ENCODE results near the gene PPP2R5A. TPM values are rescaled to one million over a fixed set of nuclear protein-coding genes. Genes with fewer than 3 reads are reported as not detected.
A peak's percentile ranks its signal among the peaks of the same experiment; 100 is the strongest.

Gene PPP2R5A
- polyA plus RNA-seq, 1 donor, result 43.5 TPM

DNA sequence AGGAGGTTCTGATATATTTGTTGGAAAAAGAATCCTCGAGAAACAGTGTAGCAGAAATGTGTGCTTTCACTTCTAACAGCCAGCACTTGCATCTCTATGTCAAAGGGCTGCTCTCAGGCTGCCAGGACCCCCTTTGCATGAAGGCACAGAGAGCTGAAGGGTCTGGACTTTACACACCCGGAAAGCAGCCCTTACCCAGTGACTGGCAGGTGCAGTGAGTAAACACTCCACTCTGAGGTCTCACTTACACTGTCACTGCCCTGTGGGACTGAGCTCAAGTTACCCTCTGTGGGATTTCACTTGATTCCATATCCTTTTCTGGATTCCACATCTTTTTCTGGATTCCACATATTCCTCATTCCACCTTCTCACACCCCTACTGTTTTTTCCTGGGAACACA, 40.8 kb upstream of the PPP2R5A start:
- H3K36me3 ChIP-seq (ENCODE audit: control insufficient read depth, insufficient read depth, low read length), result no peaks in the 10 kb centered on the region
- no peaks in the 10 kb centered on the region for H3K9me3 ChIP-seq (ENCODE audit: control insufficient read depth, low read depth, low read length)
- WGBS (ENCODE audit: insufficient coverage, low lambda C conversion rate), result no CpG with 5 or more reads among the region's 2 CpGs
- DNase-seq, result peak in 1 of 2 donors; percentile 45
- no peak overlapping the region for H3K4me3 ChIP-seq (ENCODE audit: low read length)
- H3K27me3 ChIP-seq (ENCODE audit: control insufficient read depth, insufficient read depth, low read length), result no peaks in the 10 kb centered on the region
- H3K4me1 ChIP-seq (ENCODE audit: control insufficient read depth, insufficient read depth, low read length), result peaks cover 20% of the 10 kb centered on the region
- no peak overlapping the region for H3K27ac ChIP-seq (ENCODE audit: low read length)

DNA sequence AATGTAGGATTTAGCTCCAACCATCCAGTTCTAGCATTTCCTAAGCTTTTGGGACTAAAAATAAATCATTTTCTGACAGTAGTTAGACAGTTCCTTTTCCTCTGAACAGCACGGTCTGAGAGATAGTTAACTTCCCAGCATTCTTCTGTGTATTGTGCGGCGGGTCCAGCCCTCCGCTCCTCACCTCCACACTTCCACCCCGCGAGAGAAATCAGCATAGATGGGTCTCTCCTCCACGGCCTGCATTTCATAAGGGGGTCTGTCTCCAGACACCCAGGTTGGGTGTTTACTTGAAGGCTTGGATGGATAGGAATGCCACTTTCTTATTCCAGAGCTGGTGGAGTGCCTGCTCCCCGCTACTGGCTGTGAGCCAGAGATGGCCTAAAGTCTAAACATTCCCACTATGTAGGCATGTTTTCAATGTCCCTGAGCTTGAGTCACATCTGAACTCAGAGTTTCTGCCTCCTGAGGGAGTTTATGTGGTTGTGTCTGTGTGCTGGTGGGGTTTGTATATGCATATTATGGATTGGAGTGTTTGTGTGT, 38.0 kb upstream of the PPP2R5A start:
- H3K9me3 ChIP-seq (ENCODE audit: control insufficient read depth, low read depth, low read length), result no peaks in the 10 kb centered on the region
- peaks cover 12% of the 10 kb centered on the region for H3K4me1 ChIP-seq (ENCODE audit: control insufficient read depth, insufficient read depth, low read length)
- no CpG with 5 or more reads among the region's 8 CpGs for WGBS (ENCODE audit: insufficient coverage, low lambda C conversion rate)
- no peak overlapping the region for H3K4me3 ChIP-seq (ENCODE audit: low read length)
- no peaks in the 10 kb centered on the region for H3K36me3 ChIP-seq (ENCODE audit: control insufficient read depth, insufficient read depth, low read length)
- H3K27ac ChIP-seq (ENCODE audit: low read length), result peak overlapping the region; percentile 32
- DNase-seq, result no peak
- H3K27me3 ChIP-seq (ENCODE audit: control insufficient read depth, insufficient read depth, low read length), result no peaks in the 10 kb centered on the region

DNA sequence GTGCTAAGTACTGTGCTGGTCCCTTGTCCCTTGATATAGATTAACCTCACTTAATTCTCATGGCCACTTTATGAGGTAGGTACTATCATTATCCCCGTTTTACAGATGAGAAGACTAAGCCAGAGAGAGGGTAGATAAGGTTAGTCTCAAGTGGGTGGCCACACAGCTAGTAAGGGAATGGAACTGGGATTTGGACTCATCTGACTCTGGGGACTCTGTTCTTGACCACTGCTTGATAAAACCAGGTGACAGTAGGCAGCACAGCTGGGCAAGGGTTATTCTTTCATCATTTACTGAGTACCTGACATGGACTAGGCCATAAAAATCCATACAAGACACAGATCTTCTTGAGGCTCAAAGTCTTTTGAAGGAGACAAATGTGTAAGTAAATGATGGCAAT, 37.2 kb upstream of the PPP2R5A start:
- no peaks in the 10 kb centered on the region for H3K27me3 ChIP-seq (ENCODE audit: control insufficient read depth, insufficient read depth, low read length)
- WGBS (ENCODE audit: insufficient coverage, low lambda C conversion rate), result no CpG with 5 or more reads among the region's 1 CpG
- no peaks in the 10 kb centered on the region for H3K9me3 ChIP-seq (ENCODE audit: control insufficient read depth, low read depth, low read length)
- no peaks in the 10 kb centered on the region for H3K36me3 ChIP-seq (ENCODE audit: control insufficient read depth, insufficient read depth, low read length)
- DNase-seq, result peak; percentile 91 to 94
- H3K4me3 ChIP-seq (ENCODE audit: low read length), result no peak overlapping the region
- H3K4me1 ChIP-seq (ENCODE audit: control insufficient read depth, insufficient read depth, low read length), result peaks cover 7% of the 10 kb centered on the region
- H3K27ac ChIP-seq (ENCODE audit: low read length), result peak overlapping the region; percentile 65

- WGBS (ENCODE audit: insufficient coverage, low lambda C conversion rate), result no CpG with 5 or more reads among the region's 7 CpGs
- Histone ChIP-seq H3K27ac (ENCODE audit: low read length) (peak overlapping the region; percentile 41), H3K27me3 (ENCODE audit: control insufficient read depth, insufficient read depth, low read length) (no peaks in the 10 kb centered on the region), H3K4me3 (ENCODE audit: low read length) (no peak overlapping the region), H3K4me1 (ENCODE audit: control insufficient read depth, insufficient read depth, low read length) (peaks cover 12% of the 10 kb centered on the region), H3K9me3 (ENCODE audit: control insufficient read depth, low read depth, low read length) (no peaks in the 10 kb centered on the region), H3K36me3 (ENCODE audit: control insufficient read depth, insufficient read depth, low read length) (no peaks in the 10 kb centered on the region)
- DNase-seq, result peak; percentile 63 to 73
Observed at GRCh38 chr1:212254853-212255363, 30.3 kb upstream of the PPP2R5A start.

- H3K27me3 ChIP-seq (ENCODE audit: control insufficient read depth, insufficient read depth, low read length), result no peaks in the 10 kb centered on the region
- DNase-seq, result peak in 1 of 2 donors; percentile 24
- H3K4me1 ChIP-seq (ENCODE audit: control insufficient read depth, insufficient read depth, low read length), result peaks cover 15% of the 10 kb centered on the region
- no CpG with 5 or more reads among the region's 9 CpGs for WGBS (ENCODE audit: insufficient coverage, low lambda C conversion rate)
- no peak overlapping the region for H3K27ac ChIP-seq (ENCODE audit: low read length)
- no peaks in the 10 kb centered on the region for H3K9me3 ChIP-seq (ENCODE audit: control insufficient read depth, low read depth, low read length)
- no peaks in the 10 kb centered on the region for H3K36me3 ChIP-seq (ENCODE audit: control insufficient read depth, insufficient read depth, low read length)
- H3K4me3 ChIP-seq (ENCODE audit: low read length), result no peak overlapping the region
Observed at GRCh38 chr1:212255705-212256307, 29.4 kb upstream of the PPP2R5A start.

- Histone ChIP-seq H3K27ac (ENCODE audit: low read length) (no peak overlapping the region), H3K9me3 (ENCODE audit: control insufficient read depth, low read depth, low read length) (no peaks in the 10 kb centered on the region), H3K4me3 (ENCODE audit: low read length) (no peak overlapping the region), H3K36me3 (ENCODE audit: control insufficient read depth, insufficient read depth, low read length) (no peaks in the 10 kb centered on the region), H3K27me3 (ENCODE audit: control insufficient read depth, insufficient read depth, low read length) (no peaks in the 10 kb centered on the region), H3K4me1 (ENCODE audit: control insufficient read depth, insufficient read depth, low read length) (peaks cover 20% of the 10 kb centered on the region)
- WGBS (ENCODE audit: insufficient coverage, low lambda C conversion rate), result no CpG with 5 or more reads among the region's 1 CpG
- DNase-seq, result no peak
Observed at GRCh38 chr1:212256369-212256768, 28.8 kb upstream of the PPP2R5A start.

GRCh38 chr1:212257157-212257556, 28.1 kb upstream of the PPP2R5A start:
- Histone ChIP-seq H3K4me1 (ENCODE audit: control insufficient read depth, insufficient read depth, low read length) (peaks cover 28% of the 10 kb centered on the region), H3K36me3 (ENCODE audit: control insufficient read depth, insufficient read depth, low read length) (no peaks in the 10 kb centered on the region), H3K9me3 (ENCODE audit: control insufficient read depth, low read depth, low read length) (no peaks in the 10 kb centered on the region), H3K27ac (ENCODE audit: low read length) (no peak overlapping the region), H3K4me3 (ENCODE audit: low read length) (no peak overlapping the region), H3K27me3 (ENCODE audit: control insufficient read depth, insufficient read depth, low read length) (no peaks in the 10 kb centered on the region)
- no peak for DNase-seq
- no CpG with 5 or more reads among the region's 4 CpGs for WGBS (ENCODE audit: insufficient coverage, low lambda C conversion rate)

GRCh38 chr1:212259693-212260480, 25.3 kb upstream of the PPP2R5A start:
- Histone ChIP-seq H3K27me3 (ENCODE audit: control insufficient read depth, insufficient read depth, low read length) (no peaks in the 10 kb centered on the region), H3K4me1 (ENCODE audit: control insufficient read depth, insufficient read depth, low read length) (peaks cover 26% of the 10 kb centered on the region), H3K9me3 (ENCODE audit: control insufficient read depth, low read depth, low read length) (no peaks in the 10 kb centered on the region), H3K27ac (ENCODE audit: low read length) (no peak overlapping the region), H3K36me3 (ENCODE audit: control insufficient read depth, insufficient read depth, low read length) (no peaks in the 10 kb centered on the region), H3K4me3 (ENCODE audit: low read length) (no peak overlapping the region)
- no peak for DNase-seq
- 80% methylated on average over 1 of the region's 5 CpGs for WGBS (ENCODE audit: insufficient coverage, low lambda C conversion rate)

DNA sequence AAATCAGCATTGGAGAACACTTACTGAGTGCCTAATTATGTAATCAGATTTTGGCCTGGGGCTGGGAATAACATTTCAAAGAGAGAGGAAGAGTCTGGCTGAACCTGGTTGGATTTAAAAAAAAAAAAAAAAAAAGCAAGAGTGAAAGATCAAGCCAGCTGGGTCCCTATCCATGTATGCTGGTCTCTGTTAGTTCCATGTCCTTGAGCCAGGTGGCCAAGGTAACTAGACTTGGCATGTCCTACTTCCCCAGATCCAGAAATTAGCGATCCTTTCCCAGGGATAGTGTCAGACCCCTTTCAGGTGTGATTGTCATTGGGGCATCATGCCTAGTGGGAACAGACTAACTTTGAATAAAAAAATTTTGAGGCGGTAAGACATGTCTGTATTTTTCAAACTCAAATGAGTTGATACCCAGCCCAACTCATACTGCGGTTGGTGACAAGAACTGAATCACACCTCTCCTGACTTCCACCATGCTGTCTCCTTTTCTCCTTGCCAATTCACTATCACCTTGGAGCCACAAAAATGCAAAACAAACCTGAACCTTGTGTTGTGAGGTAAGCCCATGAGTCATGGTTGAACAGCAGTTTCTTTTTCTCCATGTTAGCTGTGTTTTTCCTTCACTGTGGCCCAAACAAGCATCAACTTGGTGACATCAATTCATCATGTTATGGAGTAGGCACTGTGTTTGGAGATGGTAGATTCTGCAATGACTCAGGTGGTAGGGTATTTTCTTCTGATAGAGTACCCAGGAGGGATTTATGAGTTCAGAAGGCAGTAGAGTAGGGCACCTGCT, 24.5 kb upstream of the PPP2R5A start:
- H3K9me3 ChIP-seq (ENCODE audit: control insufficient read depth, low read depth, low read length), result no peaks in the 10 kb centered on the region
- peak; percentile 49 to 78 for DNase-seq
- no peak overlapping the region for H3K4me3 ChIP-seq (ENCODE audit: low read length)
- peak overlapping the region; percentile 46 for H3K27ac ChIP-seq (ENCODE audit: low read length)
- no peaks in the 10 kb centered on the region for H3K36me3 ChIP-seq (ENCODE audit: control insufficient read depth, insufficient read depth, low read length)
- peaks cover 19% of the 10 kb centered on the region for H3K4me1 ChIP-seq (ENCODE audit: control insufficient read depth, insufficient read depth, low read length)
- no peaks in the 10 kb centered on the region for H3K27me3 ChIP-seq (ENCODE audit: control insufficient read depth, insufficient read depth, low read length)
- WGBS (ENCODE audit: insufficient coverage, low lambda C conversion rate), result 100% methylated on average over 1 of the region's 3 CpGs

DNA sequence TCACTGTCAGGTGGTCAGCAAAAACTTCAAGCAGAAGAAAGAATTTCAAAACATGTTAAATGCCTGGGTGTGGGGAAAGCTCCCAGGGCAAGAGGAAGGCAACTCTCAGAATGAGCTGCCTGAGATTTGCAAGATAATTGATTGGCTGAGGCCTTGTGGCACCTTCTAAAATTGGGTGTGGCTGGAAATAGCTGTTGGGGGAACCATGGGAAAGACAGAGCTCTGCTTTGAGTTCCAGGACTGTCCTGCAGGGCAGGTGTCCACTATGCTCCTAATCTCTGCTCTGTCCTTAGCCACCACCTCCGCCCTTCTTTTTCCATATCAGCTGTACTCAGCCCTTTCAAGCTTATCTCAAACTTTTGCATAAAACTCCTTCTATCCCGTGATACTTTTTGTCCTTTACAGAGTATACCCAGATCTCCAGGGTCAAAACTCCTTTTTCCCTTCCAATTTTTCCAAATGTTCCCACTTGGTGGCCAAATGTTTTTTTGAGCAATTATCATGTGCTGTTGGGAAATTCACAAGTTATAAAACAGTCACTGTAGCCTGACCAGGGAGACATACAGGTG, 23.8 kb upstream of the PPP2R5A start:
- Histone ChIP-seq H3K9me3 (ENCODE audit: control insufficient read depth, low read depth, low read length) (no peaks in the 10 kb centered on the region), H3K27me3 (ENCODE audit: control insufficient read depth, insufficient read depth, low read length) (no peaks in the 10 kb centered on the region), H3K27ac (ENCODE audit: low read length) (peak overlapping the region; percentile 46), H3K4me1 (ENCODE audit: control insufficient read depth, insufficient read depth, low read length) (peaks cover 17% of the 10 kb centered on the region), H3K4me3 (ENCODE audit: low read length) (no peak overlapping the region), H3K36me3 (ENCODE audit: control insufficient read depth, insufficient read depth, low read length) (no peaks in the 10 kb centered on the region)
- WGBS (ENCODE audit: insufficient coverage, low lambda C conversion rate), result 43% methylated on average over 2 of the region's 2 CpGs
- DNase-seq, result peak in 1 of 2 donors; percentile 45

All from large intestine (tissue), 3 donors.